IMR-90 (cell line): ENCODE results near the gene MYO1H. TPM values are rescaled to one million over a fixed set of nuclear protein-coding genes. Genes with fewer than 3 reads are reported as not detected.

Experiments used
- ATAC-seq: fragments of 200-7000 bp; cut with Tn5 transposase; 2 replicates; pipeline ENCODE4 v1.9.1; 2020; ENCODE audit warnings: low read depth, mild to moderate bottlenecking, moderate library complexity
- BruUV-seq: library from RNA; stranded (reverse); fragments of 400-500 nt; replicated peaks from 2 replicates; lab custom pipeline; 2021; lab: Mats Ljungman, UMichigan
- CTCF ChIA-PET: fragments of 300-600 bp; formaldehyde crosslinking; extraction: SDS; loops from one replicate; lab custom pipeline; 2021; ENCODE audit warnings: antibody characterized with exemption; lab: Yijun Ruan, JAX
- POLR2A ChIA-PET: fragments of 300-600 bp; sonication (Branson Sonifier 250); formaldehyde crosslinking; loops from one replicate; lab custom pipeline; 2022; ENCODE audit warnings: antibody characterized with exemption; ENCODE audit not compliant: unreplicated experiment; lab: Charles Lee
- DNase-seq: peaks from one replicate; pipeline ENCODE4 v3.0.0; 2013
- H2AFZ ChIP-seq: replicated peaks from 2 replicates; pipeline ENCODE3; 2013; ENCODE audit warnings: low read length, mild to moderate bottlenecking; ENCODE audit not compliant: poor library complexity
- H2AK5ac ChIP-seq: 2 replicates; pipeline ENCODE4 v1.6.1; 2013; ENCODE audit warnings: low read depth, low read length, inconsistent platforms
- H2AK9ac ChIP-seq: replicated peaks from 2 replicates; pipeline ENCODE3; 2013; ENCODE audit warnings: mild to moderate bottlenecking, low read depth, low read length, moderate library complexity; ENCODE audit not compliant: poor library complexity
- H2BK120ac ChIP-seq: 2 replicates; pipeline ENCODE4 v1.6.1; 2013; ENCODE audit warnings: low read depth, low read length, inconsistent platforms
- H2BK15ac ChIP-seq: 3 replicates; pipeline ENCODE4 v1.6.1; 2013; ENCODE audit warnings: low read depth, low read length, inconsistent platforms
- H2BK20ac ChIP-seq: 2 replicates; pipeline ENCODE4 v1.6.1; 2013; ENCODE audit warnings: low read depth, mild to moderate bottlenecking, inconsistent platforms, low read length, moderate library complexity
- H2BK5ac ChIP-seq: 2 replicates; pipeline ENCODE4 v1.6.1; 2013; ENCODE audit warnings: mild to moderate bottlenecking, low read depth, low read length, inconsistent platforms; ENCODE audit not compliant: poor library complexity, severe bottlenecking
- H3K14ac ChIP-seq: replicated peaks from 2 replicates; pipeline ENCODE4 v1.6.1; 2013; ENCODE audit warnings: low read depth, low read length, inconsistent platforms
- H3K18ac ChIP-seq: 2 replicates; pipeline ENCODE4 v1.6.1; 2013; ENCODE audit warnings: low read depth, low read length, control low read depth
- H3K23ac ChIP-seq: 2 replicates; pipeline ENCODE4 v1.6.1; 2013; ENCODE audit warnings: low read depth, low read length, inconsistent platforms
- H3K27ac ChIP-seq: 2 replicates; pipeline ENCODE4 v1.5.1; 2013; ENCODE audit warnings: mild to moderate bottlenecking, control low read depth, low read length; ENCODE audit not compliant: insufficient read depth
- H3K27me3 ChIP-seq: 2 replicates; pipeline ENCODE4 v1.6.1; 2013; ENCODE audit warnings: low read length; ENCODE audit not compliant: control insufficient read depth, insufficient read depth
- H3K36me3 ChIP-seq: 2 replicates; pipeline ENCODE4 v1.6.1; 2013; ENCODE audit warnings: low read length, mixed read lengths; ENCODE audit not compliant: control insufficient read depth, insufficient read depth
- H3K4ac ChIP-seq: 2 replicates; pipeline ENCODE4 v1.6.1; 2013; ENCODE audit warnings: low read depth, low read length, inconsistent platforms
- H3K4me1 ChIP-seq: 2 replicates; pipeline ENCODE4 v1.6.1; 2013; ENCODE audit warnings: low read length, mixed read lengths; ENCODE audit not compliant: control insufficient read depth, insufficient read depth
- H3K4me2 ChIP-seq: 2 replicates; pipeline ENCODE4 v1.6.1; 2013; ENCODE audit warnings: low read depth, mild to moderate bottlenecking, control low read depth, low read length, moderate library complexity
- H3K4me3 ChIP-seq: 2 replicates; pipeline ENCODE4 v1.5.1; 2013; ENCODE audit warnings: low read depth, mild to moderate bottlenecking, control low read depth, low read length, moderate library complexity; ENCODE audit not compliant: insufficient read depth
- H3K56ac ChIP-seq: 2 replicates; pipeline ENCODE4 v1.6.1; 2013; ENCODE audit warnings: low read length, inconsistent platforms; ENCODE audit not compliant: insufficient read depth; ENCODE audit errors: extremely low read depth
- H3K79me1 ChIP-seq, 2 experiments: 2 replicates each; pipeline ENCODE4 v1.6.1; 2013; ENCODE audit warnings: low read length in 2 of 2, inconsistent platforms in 1 of 2, low read depth in 1 of 2
- H3K9ac ChIP-seq: 2 replicates; pipeline ENCODE4 v1.6.1; 2013; ENCODE audit warnings: low read depth, low read length, control low read depth
- H3K9me1 ChIP-seq: 2 replicates; pipeline ENCODE4 v1.6.1; 2013; ENCODE audit warnings: low read length, inconsistent platforms; ENCODE audit not compliant: insufficient read depth
- H3K9me3 ChIP-seq: 2 replicates; pipeline ENCODE4 v1.6.1; 2013; ENCODE audit warnings: low read length; ENCODE audit not compliant: control insufficient read depth, insufficient read depth
- H4K20me1 ChIP-seq: 2 replicates; pipeline ENCODE4 v1.6.1; 2013; ENCODE audit warnings: low read length, inconsistent platforms; ENCODE audit not compliant: insufficient read depth
- H4K5ac ChIP-seq: 2 replicates; pipeline ENCODE4 v1.6.1; 2013; ENCODE audit warnings: mild to moderate bottlenecking, low read depth, low read length, control low read depth
- H4K8ac ChIP-seq, 2 experiments: 2 replicates each; pipeline ENCODE4 v1.6.1; 2013; ENCODE audit warnings: low read depth in 2 of 2, low read length in 2 of 2, control low read depth in 1 of 2, inconsistent platforms in 1 of 2
- H4K91ac ChIP-seq: 2 replicates; pipeline ENCODE4 v1.6.1; 2013; ENCODE audit warnings: low read depth, low read length, inconsistent platforms; ENCODE audit not compliant: insufficient read depth
- BHLHE40 ChIP-seq: fragments of 150-350 bp; IDR thresholded peaks from 2 replicates; pipeline ENCODE4 v1.6.1; 2016; ENCODE audit warnings: mild to moderate bottlenecking, low read depth, low read length
- CEBPB ChIP-seq: IDR thresholded peaks from 2 replicates; pipeline ENCODE4 v1.6.1; 2012; ENCODE audit warnings: low read depth, low read length, improper control_type of control experiment
- CHD1 ChIP-seq: IDR thresholded peaks from 2 replicates; pipeline ENCODE4 v1.6.1; 2012; ENCODE audit warnings: low read depth, low read length, improper control_type of control experiment
- CTCF ChIP-seq: conservative IDR thresholded peaks from 2 replicates; pipeline ENCODE4 v1.5.1; 2012; ENCODE audit warnings: mild to moderate bottlenecking, low read depth, low read length, improper control_type of control experiment
- ELK1 ChIP-seq: fragments of 150-350 bp; IDR thresholded peaks from 2 replicates; pipeline ENCODE4 v1.6.1; 2016; ENCODE audit warnings: low read depth, mild to moderate bottlenecking, low read length, moderate library complexity, borderline replicate concordance
- FOS ChIP-seq: fragments of 150-350 bp; IDR thresholded peaks from 2 replicates; pipeline ENCODE4 v1.6.1; 2016; ENCODE audit warnings: low read depth, low read length
- MAFK ChIP-seq: IDR thresholded peaks from 2 replicates; pipeline ENCODE4 v1.6.1; 2012; ENCODE audit warnings: low read depth, low read length, improper control_type of control experiment
- MAZ ChIP-seq: IDR thresholded peaks from 2 replicates; pipeline ENCODE4 v1.6.1; 2012; ENCODE audit warnings: low read depth, mild to moderate bottlenecking, low read length, improper control_type of control experiment, moderate library complexity, borderline replicate concordance
- MXI1 ChIP-seq: IDR thresholded peaks from 2 replicates; pipeline ENCODE4 v1.6.1; 2012; ENCODE audit warnings: low read depth, mild to moderate bottlenecking, low read length, moderate library complexity, borderline replicate concordance
- NFE2L2 ChIP-seq: fragments of 150-350 bp; IDR thresholded peaks from 2 replicates; pipeline ENCODE4 v1.6.1; 2016; ENCODE audit warnings: low read depth, mild to moderate bottlenecking, low read length
- POLR2A ChIP-seq: IDR thresholded peaks from 2 replicates; pipeline ENCODE4 v1.6.1; 2012; ENCODE audit warnings: mild to moderate bottlenecking, low read depth, low read length
- RAD21 ChIP-seq: IDR thresholded peaks from 2 replicates; pipeline ENCODE4 v1.6.1; 2012; ENCODE audit warnings: low read length, improper control_type of control experiment
- RCOR1 ChIP-seq: IDR thresholded peaks from 2 replicates; pipeline ENCODE4 v1.6.1; 2012; ENCODE audit warnings: mild to moderate bottlenecking, low read length, improper control_type of control experiment; ENCODE audit not compliant: insufficient replicate concordance
- RFX5 ChIP-seq: IDR thresholded peaks from 2 replicates; pipeline ENCODE4 v1.8.0; 2012; ENCODE audit warnings: low read depth, mild to moderate bottlenecking, low read length, moderate library complexity
- SMC3 ChIP-seq: fragments of 150-350 bp; IDR thresholded peaks from 2 replicates; pipeline ENCODE4 v1.6.1; 2016; ENCODE audit warnings: low read depth, mild to moderate bottlenecking, antibody characterized with exemption, low read length, moderate library complexity
- USF2 ChIP-seq: fragments of 150-350 bp; IDR thresholded peaks from 2 replicates; pipeline ENCODE4 v1.6.1; 2017; ENCODE audit warnings: mild to moderate bottlenecking, antibody characterized with exemption, low read length, low read depth
- dilution Hi-C: fragments of 300-500 bp; cut with HindIII; formaldehyde crosslinking; loops from one replicate; pipeline ENCODE4 v1.14.3; 2018; ENCODE audit warnings: low sequenced_read_pairs; ENCODE audit not compliant: unreplicated experiment
- in situ Hi-C: fragments of 300-500 bp; cut with MboI; formaldehyde crosslinking; loops from 3 replicates; pipeline ENCODE4 v1.14.3; 2019; ENCODE audit warnings: low sequenced_read_pairs, inconsistent platforms, mixed read lengths
- intact Hi-C: fragments of 100-400 bp; cut with micrococcal nuclease; formaldehyde crosslinking; loops from 2 replicates; pipeline ENCODE4 v1.10.0; 2022
- polyA plus RNA-seq, 3 experiments: library from polyadenylated mRNA; depleted of rRNA; stranded (reverse); fragments of >200 nt; gene quantifications; 2 replicates each; pipeline ENCODE4 v1.2.3, GENCODE V29; 2012; ENCODE audit warnings: low replicate concordance in 1 of 3
- total RNA-seq: library from RNA; depleted of rRNA; stranded (reverse); fragments of >200 nt; gene quantifications from 2 replicates; pipeline ENCODE4 v1.2.3, GENCODE V29; 2012

The MYO1H gene
- total and polyA plus RNA-seq, 2 of the 4 experiments (the other 2 are of a cell fraction) = not detected

GRCh38 chr12:109495012-109495411, 147.3 kb downstream of the MYO1H start:
- H3K23ac ChIP-seq = no peak overlapping the region
- peaks cover 2% of the 10 kb centered on the region; the same call in 1 of the 2 replicates for H3K4me1 ChIP-seq
- H3K27me3 ChIP-seq = no peaks in the 10 kb centered on the region
- dilution Hi-C loops = no loop called here
- H2BK15ac ChIP-seq = no peak overlapping the region
- DNase-seq (no peak), ATAC-seq (no peak)
- H2BK5ac ChIP-seq = no peak overlapping the region
- no peak overlapping the region for H3K4ac ChIP-seq
- no peaks in the 10 kb centered on the region for H3K9me1 ChIP-seq
- no peak overlapping the region for H3K4me3 ChIP-seq
- no peaks in the 10 kb centered on the region for H4K20me1 ChIP-seq
- H2BK120ac ChIP-seq = no peak overlapping the region
- H4K8ac ChIP-seq = no peak overlapping the region
- H3K79me1 ChIP-seq = peaks cover 0 to 5% of the 10 kb centered on the region in 2 experiments; a peak in 1 of 4 replicates
- no peak overlapping the region for H3K56ac ChIP-seq
- ChIA-PET CTCF (no interaction called here), POLR2A (no interaction called here)
- H3K14ac ChIP-seq = no peak overlapping the region
- no peak overlapping the region for H2AFZ ChIP-seq
- H3K36me3 ChIP-seq = peaks cover 42% of the 10 kb centered on the region
- H2AK9ac ChIP-seq = no peak overlapping the region
- in situ Hi-C loops = no loop called here
- H3K18ac ChIP-seq = no peak overlapping the region
- H3K9ac ChIP-seq = no peak overlapping the region
- no peak overlapping the region for H4K91ac ChIP-seq
- intact Hi-C loops = loop anchor here (5.0 kb wide), 1 partner anchor 68 kb away; no protein-coding TSS in a partner anchor
- no TSS peak for BruUV-seq
- no peak overlapping the region for H2AK5ac ChIP-seq
- no peak overlapping the region for H4K5ac ChIP-seq
- TF ChIP-seq RAD21 (no peak), POLR2A (no peak), RFX5 (no peak), CHD1 (no peak), NFE2L2 (no peak), CEBPB (no peak), SMC3 (no peak), MAFK (no peak), BHLHE40 (no peak), FOS (no peak), MAZ (no peak), USF2 (no peak), RCOR1 (no peak), CTCF (no peak), ELK1 (no peak), MXI1 (no peak)
- no peak overlapping the region for H2BK20ac ChIP-seq
- no peak overlapping the region for H3K27ac ChIP-seq
- no peak overlapping the region for H3K4me2 ChIP-seq
- H3K9me3 ChIP-seq = no peaks in the 10 kb centered on the region
